Uterus (tissue), 2 donors: ENCODE measurements around the gene CREB5.

ENCODE experiments used
- CTCF ChIP-seq, 4 experiments: fragments of 200-600 bp in 2 of 4; fragments of 450-650 bp in 2 of 4; sonication (generic) in 2 of 4; IDR thresholded peaks; one replicate each; pipeline ENCODE4 v1.5.1; 2016 to 2019; ENCODE audit warnings: antibody characterized with exemption in 4 of 4, mild to moderate bottlenecking in 2 of 4, moderate library complexity in 1 of 4
- POLR2A ChIP-seq, 2 donors: fragments of 450-650 bp; IDR thresholded peaks; one replicate each; pipeline ENCODE4 v1.6.1; 2016; ENCODE audit warnings: antibody characterized with exemption in 2 of 2, mild to moderate bottlenecking in 1 of 2, moderate library complexity in 1 of 2

- TF ChIP-seq CTCF (IDR thresholded peaks at IDR 0.05) (no peak), POLR2A (IDR thresholded peaks at IDR 0.05) (no peak)
Measured at GRCh38 chr7:28812616-28813015, 400.3 kb downstream of the CREB5 start.
